Stimulated activated effector memory CD8-positive, alpha-beta T cell treated with anti-CD3 and anti-CD28 coated beads, Interleukin-12 subunit alpha, Interleukin-12 subunit beta, amount 100 ng/mL, for 72 hours (primary cell): ENCODE data around the gene NLRP12.
"Not testable (repeated sequence)": the region's sequence is repeated elsewhere in the genome, so short reads cannot be mapped to it uniquely, and the experiment has no call there.

ENCODE experiments used
- ATAC-seq: fragments of 150-1000 bp; cut with Tn5 transposase; 2 replicates; pipeline ENCODE4 v1.10.0; 2021
- DNase-seq, 2 donors: peaks; one replicate each; pipeline ENCODE4 v3.0.0; 2021 to 2022; ENCODE audit warnings: low spot score in 2 of 2
- H3K27ac Mint-ChIP-seq: one replicate; pipeline ENCODE4 v1.8.0; 2022; ENCODE audit warnings: mild to moderate bottlenecking, mixed read lengths
- H3K36me3 Mint-ChIP-seq: one replicate; pipeline ENCODE4 v1.8.0; 2022; ENCODE audit warnings: mild to moderate bottlenecking, mixed read lengths
- H3K4me1 Mint-ChIP-seq: one replicate; pipeline ENCODE4 v1.8.0; 2022; ENCODE audit warnings: mixed read lengths
- H3K4me3 Mint-ChIP-seq: one replicate; pipeline ENCODE4 v1.8.0; 2022; ENCODE audit warnings: mild to moderate bottlenecking, mixed read lengths
- H3K9me3 Mint-ChIP-seq: one replicate; pipeline ENCODE4 v1.8.0; 2022; ENCODE audit warnings: mixed read lengths

NLRP12 gene

GRCh38 chr19:53772943-53773342 is 51.2 kb downstream of the NLRP12 start:
- Mint-ChIP-seq H3K4me3 (no peak overlapping the region), H3K27ac (no peak overlapping the region), H3K9me3 (no peaks in the 10 kb centered on the region), H3K36me3 (no peaks in the 10 kb centered on the region), H3K4me1 (no peaks in the 10 kb centered on the region)
- ATAC-seq (no peak), DNase-seq (peak; percentile 30 to 56)

- Mint-ChIP-seq H3K36me3 (no peaks in the 10 kb centered on the region), H3K27ac (no peak overlapping the region), H3K9me3 (no peaks in the 10 kb centered on the region), H3K4me3 (no peak overlapping the region), H3K4me1 (no peaks in the 10 kb centered on the region)
- no peak for DNase-seq
- no peak for ATAC-seq
Measured at GRCh38 chr19:53771144-53771543, 53.0 kb downstream of the NLRP12 start.

- H3K4me1 Mint-ChIP-seq, ATAC-seq, H3K9me3 Mint-ChIP-seq, DNase-seq, H3K4me3 Mint-ChIP-seq, H3K27ac Mint-ChIP-seq, H3K36me3 Mint-ChIP-seq: not testable (repeated sequence)
Measured at GRCh38 chr19:53769696-53770309, 54.3 kb downstream of the NLRP12 start.

GRCh38 chr19:53768401-53768800 is 55.7 kb downstream of the NLRP12 start:
- H3K4me1 Mint-ChIP-seq: no peaks in the 10 kb centered on the region
- H3K27ac Mint-ChIP-seq: no peak overlapping the region
- no peak overlapping the region for H3K4me3 Mint-ChIP-seq
- no peak for ATAC-seq
- DNase-seq: no peak
- H3K36me3 Mint-ChIP-seq: no peaks in the 10 kb centered on the region
- no peaks in the 10 kb centered on the region for H3K9me3 Mint-ChIP-seq

DNA sequence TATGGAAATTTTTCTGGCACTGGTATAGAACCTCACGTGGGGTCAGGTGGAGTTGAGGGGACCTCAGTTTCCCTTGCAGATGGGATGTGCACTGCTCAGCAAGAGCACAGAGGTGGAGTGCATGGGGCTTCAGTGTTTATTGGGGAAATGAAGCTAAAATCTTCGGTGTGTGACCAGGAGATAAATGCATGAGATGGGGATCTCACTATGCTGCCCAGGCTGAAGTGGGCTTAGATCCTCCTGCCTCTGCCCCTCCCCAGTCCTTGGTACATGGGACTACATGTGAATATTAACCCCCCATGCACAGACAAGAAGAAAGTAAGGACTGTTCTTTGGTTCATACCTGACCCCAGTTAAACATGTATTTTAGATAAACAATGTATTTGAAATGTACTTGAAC is 65.1 kb downstream of the NLRP12 start:
- H3K36me3 Mint-ChIP-seq, H3K4me3 Mint-ChIP-seq, ATAC-seq, DNase-seq, H3K9me3 Mint-ChIP-seq, H3K27ac Mint-ChIP-seq, H3K4me1 Mint-ChIP-seq: not testable (repeated sequence)
